ENCODE results near the gene LRRN4CL. TPM values are rescaled to one million over a fixed set of nuclear protein-coding genes. Genes with fewer than 3 reads are reported as not detected.

The LRRN4CL gene
- total and polyA plus RNA-seq, 2 of the 8 experiments (the other 6 are each of a cell fraction or from before 2014, with no cell fraction given): 0.05 to 0.26 TPM

DNA sequence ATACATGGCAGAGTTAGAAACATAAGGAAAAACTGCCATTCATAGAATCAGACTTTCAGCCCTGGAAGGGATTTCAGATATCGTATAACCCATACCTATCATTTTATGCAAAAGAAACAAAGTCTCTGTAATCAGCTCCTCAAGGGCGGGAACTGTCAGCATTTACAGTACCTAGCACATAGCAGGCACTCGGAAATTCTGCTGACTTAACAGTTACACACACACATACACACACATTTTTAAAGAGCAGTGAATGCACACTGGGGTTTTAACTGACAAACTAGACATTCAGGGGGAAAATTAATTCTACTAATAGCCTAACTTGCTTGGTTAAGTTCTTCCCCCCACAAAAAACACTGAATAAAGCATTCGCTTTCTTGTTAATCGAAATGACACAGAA is 26.9 kb upstream of the LRRN4CL start (continued):
- no peak for TF ChIP-seq ZNF274 (IDR thresholded peaks at IDR 0.05; ENCODE audit: borderline replicate concordance, extremely low read depth, low read length)
- no peak for TF ChIP-seq SIRT6 (IDR thresholded peaks at IDR 0.05; ENCODE audit: low read length)
- no peak for TF ChIP-seq SP1 (IDR thresholded peaks at IDR 0.05; ENCODE audit: low read depth, low read length)
- TF ChIP-seq CTBP2 (IDR thresholded peaks at IDR 0.05; ENCODE audit: borderline replicate concordance, insufficient read depth, insufficient read length, low read length): no peak
- no peak for TF ChIP-seq SIX5 (IDR thresholded peaks at IDR 0.05; ENCODE audit: low read depth, low read length)
- TF ChIP-seq RXRA (IDR thresholded peaks at IDR 0.05; ENCODE audit: insufficient read depth, low read depth, low read length): no peak

All from H1 (cell line).